Esophagus squamous epithelium (tissue), 5 donors: Measurements from ENCODE around the gene UGT1A6. TPM values are rescaled to one million over a fixed set of nuclear protein-coding genes. Genes with fewer than 3 reads are reported as not detected.

Experiments
- DNase-seq: peaks from one replicate; lab custom pipeline; 2025; lab: John Stamatoyannopoulos, UW
- H3K27ac ChIP-seq, 4 donors: fragments of 200-600 bp; sonication (generic); one replicate each; pipeline ENCODE4 v1.5.1; 2016 to 2019; ENCODE audit warnings: mild to moderate bottlenecking in 1 of 4
- H3K27me3 ChIP-seq, 4 donors: fragments of 200-600 bp; sonication (generic); 1 replicate in 3 of 4; 2 replicates in 1 of 4; pipeline versions ENCODE4 v1.5.1 to v1.6.0; 2017 to 2021; ENCODE audit warnings: antibody characterized with exemption in 1 of 4
- H3K36me3 ChIP-seq, 3 donors: fragments of 200-600 bp; sonication (generic); one replicate each; pipeline ENCODE4 v1.5.1; 2016 to 2019
- H3K4me1 ChIP-seq, 3 donors: fragments of 200-600 bp; sonication (generic); one replicate each; pipeline ENCODE4 v1.5.1; 2017 to 2019
- H3K4me3 ChIP-seq, 4 donors: fragments of 200-600 bp; sonication (generic); 1 replicate in 3 of 4; 2 replicates in 1 of 4; pipeline ENCODE4 v1.5.1; 2016 to 2019; ENCODE audit warnings: mild to moderate bottlenecking in 2 of 4, moderate library complexity in 1 of 4
- H3K9me3 ChIP-seq, 3 donors: fragments of 200-600 bp; sonication (generic); one replicate each; pipeline ENCODE4 v1.5.1; 2016 to 2019
- POLR2A ChIP-seq, 4 donors: fragments of 450-650 bp; IDR thresholded peaks; one replicate each; pipeline ENCODE4 v1.6.1; 2017; ENCODE audit warnings: antibody characterized with exemption in 4 of 4, mild to moderate bottlenecking in 4 of 4, moderate library complexity in 3 of 4
- WGBS, 2 donors: methylation state at CpG; one replicate each; pipeline ENCODE4 v1.1.5; 2018; 5-methylcytosine and 5-hydroxymethylcytosine counted together
- intact Hi-C: fragments of 100-400 bp; cut with DNase I; formaldehyde crosslinking; loops from one replicate; pipeline ENCODE4 v1.15.0; 2022
- total RNA-seq, 4 donors: library from RNA; depleted of rRNA; stranded (reverse); fragments of >200 nt; gene quantifications; one replicate each; pipeline ENCODE4 v1.1.0, GENCODE V29; 2016
- TF ChIP-seq, protein P1 (sequence below), 6 experiments: fragments of 450-650 bp in 4 of 6; fragments of 200-600 bp in 2 of 6; sonication (generic) in 2 of 6; IDR thresholded peaks; one replicate each; pipeline ENCODE4 v1.5.1; 2016 to 2019; ENCODE audit warnings: antibody characterized with exemption in 6 of 6, mild to moderate bottlenecking in 4 of 6, moderate library complexity in 4 of 6
- donor health status: DM: yes; HTN: yes; CAD: no.

Gene UGT1A6
- total RNA-seq, 4 donors from 2014 or later: 30.8 to 67.1 (median 61.3) TPM

DNA sequence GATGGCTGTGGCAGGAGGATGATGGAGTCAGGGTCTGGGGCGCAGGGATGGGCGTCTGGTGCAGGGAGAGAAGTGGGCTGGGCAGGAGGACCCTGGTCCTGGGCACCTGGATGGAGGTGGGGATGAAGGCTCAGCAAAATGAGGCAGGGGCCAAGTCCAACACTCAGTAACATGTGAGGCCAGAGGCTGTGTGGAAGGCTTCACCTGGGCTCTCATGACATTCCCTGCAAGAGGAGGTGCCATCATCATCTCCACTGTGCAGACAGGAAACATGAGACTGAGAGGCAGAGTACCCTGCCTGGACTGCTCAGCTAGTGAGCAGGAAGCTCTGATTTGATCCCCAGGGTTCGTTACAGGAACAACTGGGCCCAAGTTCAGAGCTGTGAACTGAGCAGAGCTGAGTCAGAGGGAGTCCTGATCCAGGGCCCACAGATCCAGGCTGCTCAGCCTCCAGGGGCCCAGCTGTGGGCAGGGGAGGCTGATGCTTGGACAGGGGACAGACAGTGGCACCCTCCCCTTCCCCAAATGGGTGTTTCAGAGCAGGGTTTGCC, 124.7 kb downstream of the UGT1A6 start:
- Histone ChIP-seq H3K27me3 (no peaks in the 10 kb centered on the region), H3K4me1 (no peaks in the 10 kb centered on the region), H3K27ac (no peak overlapping the region), H3K9me3 (no peaks in the 10 kb centered on the region), H3K4me3 (no peak overlapping the region), H3K36me3 (no peaks in the 10 kb centered on the region)
- 89 to 100% methylated on average over 2 of the region's 3 CpGs for WGBS, 2 donors
- TF ChIP-seq POLR2A (IDR thresholded peaks at IDR 0.05): no peak
- TF ChIP-seq, protein P1, sequence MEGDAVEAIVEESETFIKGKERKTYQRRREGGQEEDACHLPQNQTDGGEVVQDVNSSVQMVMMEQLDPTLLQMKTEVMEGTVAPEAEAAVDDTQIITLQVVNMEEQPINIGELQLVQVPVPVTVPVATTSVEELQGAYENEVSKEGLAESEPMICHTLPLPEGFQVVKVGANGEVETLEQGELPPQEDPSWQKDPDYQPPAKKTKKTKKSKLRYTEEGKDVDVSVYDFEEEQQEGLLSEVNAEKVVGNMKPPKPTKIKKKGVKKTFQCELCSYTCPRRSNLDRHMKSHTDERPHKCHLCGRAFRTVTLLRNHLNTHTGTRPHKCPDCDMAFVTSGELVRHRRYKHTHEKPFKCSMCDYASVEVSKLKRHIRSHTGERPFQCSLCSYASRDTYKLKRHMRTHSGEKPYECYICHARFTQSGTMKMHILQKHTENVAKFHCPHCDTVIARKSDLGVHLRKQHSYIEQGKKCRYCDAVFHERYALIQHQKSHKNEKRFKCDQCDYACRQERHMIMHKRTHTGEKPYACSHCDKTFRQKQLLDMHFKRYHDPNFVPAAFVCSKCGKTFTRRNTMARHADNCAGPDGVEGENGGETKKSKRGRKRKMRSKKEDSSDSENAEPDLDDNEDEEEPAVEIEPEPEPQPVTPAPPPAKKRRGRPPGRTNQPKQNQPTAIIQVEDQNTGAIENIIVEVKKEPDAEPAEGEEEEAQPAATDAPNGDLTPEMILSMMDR (IDR thresholded peaks at IDR 0.05): no peak
- intact Hi-C loops: no loop called here
- DNase-seq: no peak

DNA sequence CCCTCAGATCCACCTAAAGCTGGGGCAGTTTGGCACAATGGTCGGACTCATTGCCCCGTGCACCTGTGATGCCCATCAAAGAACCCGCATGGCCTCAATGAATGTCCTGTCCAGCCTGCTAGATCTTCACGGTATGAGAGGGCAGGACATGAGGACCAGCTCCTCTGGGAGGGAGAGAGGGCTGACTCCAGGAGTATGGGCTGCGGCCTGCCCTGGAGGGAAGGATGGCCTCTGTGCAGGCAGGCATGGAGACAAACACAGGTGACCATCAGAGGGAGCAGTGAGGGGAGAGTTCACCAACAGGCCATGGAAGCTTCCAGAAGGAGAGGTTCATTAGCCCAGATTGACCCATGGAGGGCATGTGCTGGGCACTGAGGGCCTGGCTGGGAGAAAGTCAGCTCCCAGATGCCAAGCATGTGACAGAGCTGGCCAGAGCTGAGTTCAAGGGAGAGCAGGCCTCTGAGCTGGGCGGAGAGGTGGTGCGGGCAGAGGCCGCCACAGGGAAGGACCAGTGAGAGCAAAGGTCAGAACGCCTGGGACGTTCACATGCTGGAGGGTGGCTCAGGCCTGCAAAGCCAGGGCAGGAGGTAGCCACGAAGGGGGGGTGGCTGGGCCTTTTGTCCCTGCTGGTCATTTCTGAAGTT, 125.4 kb downstream of the UGT1A6 start:
- Histone ChIP-seq H3K36me3 (no peaks in the 10 kb centered on the region), H3K4me1 (no peaks in the 10 kb centered on the region), H3K9me3 (no peaks in the 10 kb centered on the region), H3K27ac (no peak overlapping the region), H3K4me3 (no peak overlapping the region), H3K27me3 (no peaks in the 10 kb centered on the region)
- 90% methylated on average over 9 of the region's 11 CpGs; no CpG with 5 or more reads in 1 of the 2 donors for WGBS, 2 donors
- TF ChIP-seq, protein P1 (IDR thresholded peaks at IDR 0.05): no peak
- no peak for TF ChIP-seq POLR2A (IDR thresholded peaks at IDR 0.05)
- intact Hi-C loops: no loop called here
- no peak for DNase-seq

DNA sequence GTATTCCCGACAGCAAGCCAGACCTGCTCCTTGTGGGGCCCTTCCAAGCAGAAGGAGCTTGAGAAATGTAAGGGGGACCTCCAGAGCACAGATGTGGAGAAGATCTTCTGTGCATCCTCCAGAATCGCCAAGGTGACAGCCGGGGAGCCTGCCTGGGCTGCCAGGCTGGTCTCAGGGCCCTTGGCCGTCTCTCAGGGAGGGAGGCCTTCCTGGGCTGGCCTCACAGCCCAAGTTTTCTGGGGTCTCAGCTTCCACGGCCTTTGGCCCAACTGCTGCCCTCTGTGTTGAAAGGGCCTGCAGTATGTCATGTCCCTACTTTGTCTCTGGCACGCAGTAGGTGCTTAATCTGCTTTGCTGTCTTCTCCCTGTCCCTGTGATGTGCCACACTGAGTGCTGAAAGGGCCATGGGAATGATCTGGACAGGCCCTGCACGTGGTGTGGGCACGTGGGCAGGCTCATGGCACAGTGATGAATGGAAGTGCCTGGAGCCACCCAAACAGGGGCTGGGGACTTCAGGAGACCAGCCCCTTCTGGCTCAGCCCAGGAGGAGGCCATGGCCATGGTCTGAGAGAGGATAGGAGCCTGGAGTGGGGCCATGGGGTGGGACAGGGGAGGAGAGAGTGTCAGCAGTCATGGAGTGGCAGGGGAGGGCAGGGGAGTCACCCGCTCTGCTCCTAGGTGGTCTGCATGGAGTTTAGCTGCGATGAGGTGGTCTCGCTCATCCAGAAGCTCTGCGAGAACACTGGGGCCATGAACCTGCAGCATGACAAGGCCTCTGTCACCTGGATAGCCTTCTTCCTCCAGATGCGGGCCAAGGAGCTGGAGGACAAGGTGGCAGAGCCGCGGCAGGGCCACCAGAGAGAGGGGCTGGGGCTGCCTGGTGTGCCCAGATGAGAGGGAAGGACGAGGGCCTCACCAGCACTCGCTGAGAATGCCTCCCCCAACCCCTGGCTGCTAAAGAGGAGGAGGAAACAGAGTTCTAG, 126.2 kb downstream of the UGT1A6 start:
- H3K36me3 ChIP-seq: no peaks in the 10 kb centered on the region
- 72 to 74% methylated on average over 2 to 9 of the region's 17 CpGs for WGBS, 2 donors
- no peaks in the 10 kb centered on the region for H3K9me3 ChIP-seq
- TF ChIP-seq POLR2A (IDR thresholded peaks at IDR 0.05): no peak
- TF ChIP-seq, protein P1 (IDR thresholded peaks at IDR 0.05): no peak
- H3K27me3 ChIP-seq: no peaks in the 10 kb centered on the region
- no peaks in the 10 kb centered on the region for H3K4me1 ChIP-seq
- intact Hi-C loops: no loop called here
- no peak overlapping the region for H3K4me3 ChIP-seq
- H3K27ac ChIP-seq: no peak overlapping the region
- no peak for DNase-seq

DNA sequence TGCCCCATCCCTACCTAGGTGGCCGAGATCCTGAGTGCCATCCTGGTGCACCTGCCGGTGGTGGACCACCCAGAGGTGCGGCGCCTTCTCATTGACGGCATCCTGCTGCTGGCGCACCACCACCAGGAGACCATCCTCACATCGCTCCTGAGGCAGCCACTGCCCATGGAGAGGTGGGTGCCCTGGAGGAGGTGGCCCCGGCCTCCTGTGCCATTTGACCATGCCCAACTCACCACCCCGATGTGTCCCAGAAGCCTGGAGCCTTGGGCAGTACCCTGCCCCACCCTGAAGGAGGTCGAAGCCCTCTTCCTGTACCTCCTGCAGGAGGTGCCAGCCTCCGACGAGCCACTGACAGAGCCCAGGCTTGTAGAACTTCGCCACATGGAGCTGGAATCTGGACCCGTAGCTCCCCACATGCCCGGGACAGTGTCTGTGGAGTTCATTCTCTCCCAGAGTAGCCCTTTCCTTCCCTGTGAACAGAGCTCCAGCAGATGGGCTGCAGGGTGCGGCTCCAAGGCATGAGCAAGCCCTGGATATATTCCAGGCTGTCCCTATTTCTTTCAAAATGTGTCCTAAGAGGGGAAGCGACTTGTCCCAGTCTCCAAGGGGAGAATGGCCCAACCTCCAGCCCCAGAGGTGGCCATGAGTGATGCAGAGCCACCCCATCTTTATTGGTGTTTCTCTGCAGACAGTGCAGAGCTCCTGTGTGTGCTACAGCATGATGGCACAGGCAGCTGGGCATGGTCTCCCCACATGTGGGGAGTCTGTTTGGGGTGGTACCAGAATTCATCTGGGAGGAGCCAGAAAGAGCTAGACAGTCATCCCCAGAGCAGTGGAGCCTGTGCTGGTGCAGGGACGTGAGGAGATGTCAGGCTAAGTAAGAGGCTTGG, 127.4 kb downstream of the UGT1A6 start:
- TF ChIP-seq, protein P1 (IDR thresholded peaks at IDR 0.05): no peak
- TF ChIP-seq POLR2A (IDR thresholded peaks at IDR 0.05): no peak
- Histone ChIP-seq H3K27ac (no peak overlapping the region), H3K36me3 (no peaks in the 10 kb centered on the region), H3K4me3 (no peak overlapping the region), H3K9me3 (no peaks in the 10 kb centered on the region), H3K27me3 (no peaks in the 10 kb centered on the region), H3K4me1 (no peaks in the 10 kb centered on the region)
- no peak for DNase-seq
- WGBS, 2 donors: 77 to 79% methylated on average over 15 to 17 of the region's 18 CpGs
- intact Hi-C loops: no loop called here
